ENCODE results near the gene IER5L. TPM values are rescaled to one million over a fixed set of nuclear protein-coding genes. Genes with fewer than 3 reads are reported as not detected.

IER5L gene
- total and polyA plus RNA-seq, 4 donors = 5.9 to 17.5 (median 9.0) TPM

- Histone ChIP-seq H3K27me3 (ENCODE audit: control insufficient read depth, insufficient read depth, low read length) (no peaks in the 10 kb centered on the region), H3K36me3 (ENCODE audit: control insufficient read depth, insufficient read depth, low read length) (no peaks in the 10 kb centered on the region), H3K9me3 (ENCODE audit: control insufficient read depth, insufficient read depth, low read length) (no peaks in the 10 kb centered on the region), H3K27ac (ENCODE audit: low read depth, low read length) (no peak overlapping the region), H3K4me3 (ENCODE audit: low read depth, low read length) (no peak overlapping the region), H3K4me1 (ENCODE audit: control insufficient read depth, insufficient read depth, low read length) (no peaks in the 10 kb centered on the region)
- no peak for DNase-seq (ENCODE audit: low read depth in 4 of 6, low spot score in 6 of 6)
- WGBS (ENCODE audit: insufficient coverage) = 94% methylated on average over 6 of the region's 6 CpGs
Measured at GRCh38 chr9:129185402-129185801, 7.3 kb upstream of the IER5L start.

GRCh38 chr9:129184596-129185122 is 6.6 kb upstream of the IER5L start:
- 25% methylated on average over 4 of the region's 9 CpGs for WGBS (ENCODE audit: insufficient coverage)
- Histone ChIP-seq H3K9me3 (ENCODE audit: control insufficient read depth, insufficient read depth, low read length) (no peaks in the 10 kb centered on the region), H3K4me1 (ENCODE audit: control insufficient read depth, insufficient read depth, low read length) (no peaks in the 10 kb centered on the region), H3K4me3 (ENCODE audit: low read depth, low read length) (no peak overlapping the region), H3K27ac (ENCODE audit: low read depth, low read length) (no peak overlapping the region), H3K27me3 (ENCODE audit: control insufficient read depth, insufficient read depth, low read length) (no peaks in the 10 kb centered on the region), H3K36me3 (ENCODE audit: control insufficient read depth, insufficient read depth, low read length) (no peaks in the 10 kb centered on the region)
- no peak for DNase-seq (ENCODE audit: low read depth in 4 of 6, low spot score in 6 of 6)

GRCh38 chr9:129184219-129184524 is 6.1 kb upstream of the IER5L start:
- WGBS (ENCODE audit: insufficient coverage) = 82% methylated on average over 5 of the region's 7 CpGs
- no peak overlapping the region for H3K27ac ChIP-seq (ENCODE audit: low read depth, low read length)
- H3K36me3 ChIP-seq (ENCODE audit: control insufficient read depth, insufficient read depth, low read length) = no peaks in the 10 kb centered on the region
- H3K4me3 ChIP-seq (ENCODE audit: low read depth, low read length) = no peak overlapping the region
- H3K27me3 ChIP-seq (ENCODE audit: control insufficient read depth, insufficient read depth, low read length) = peaks cover 3% of the 10 kb centered on the region
- no peak for DNase-seq (ENCODE audit: low read depth in 4 of 6, low spot score in 6 of 6)
- H3K4me1 ChIP-seq (ENCODE audit: control insufficient read depth, insufficient read depth, low read length) = no peaks in the 10 kb centered on the region
- no peaks in the 10 kb centered on the region for H3K9me3 ChIP-seq (ENCODE audit: control insufficient read depth, insufficient read depth, low read length)

GRCh38 chr9:129183495-129184218 is 5.6 kb upstream of the IER5L start:
- DNase-seq (ENCODE audit: low read depth in 4 of 6, low spot score in 6 of 6) = no peak
- peaks cover 8% of the 10 kb centered on the region for H3K27me3 ChIP-seq (ENCODE audit: control insufficient read depth, insufficient read depth, low read length)
- WGBS (ENCODE audit: insufficient coverage) = 67% methylated on average over 2 of the region's 6 CpGs
- H3K4me1 ChIP-seq (ENCODE audit: control insufficient read depth, insufficient read depth, low read length) = peaks cover 5% of the 10 kb centered on the region
- H3K4me3 ChIP-seq (ENCODE audit: low read depth, low read length) = no peak overlapping the region
- H3K27ac ChIP-seq (ENCODE audit: low read depth, low read length) = no peak overlapping the region
- no peaks in the 10 kb centered on the region for H3K9me3 ChIP-seq (ENCODE audit: control insufficient read depth, insufficient read depth, low read length)
- no peaks in the 10 kb centered on the region for H3K36me3 ChIP-seq (ENCODE audit: control insufficient read depth, insufficient read depth, low read length)

GRCh38 chr9:129182625-129183494 is 4.8 kb upstream of the IER5L start:
- H3K9me3 ChIP-seq (ENCODE audit: control insufficient read depth, insufficient read depth, low read length) = no peaks in the 10 kb centered on the region
- no peak overlapping the region for H3K27ac ChIP-seq (ENCODE audit: low read depth, low read length)
- peaks cover 11% of the 10 kb centered on the region for H3K4me1 ChIP-seq (ENCODE audit: control insufficient read depth, insufficient read depth, low read length)
- H3K27me3 ChIP-seq (ENCODE audit: control insufficient read depth, insufficient read depth, low read length) = peaks cover 9% of the 10 kb centered on the region
- H3K4me3 ChIP-seq (ENCODE audit: low read depth, low read length) = no peak overlapping the region
- no peaks in the 10 kb centered on the region for H3K36me3 ChIP-seq (ENCODE audit: control insufficient read depth, insufficient read depth, low read length)
- WGBS (ENCODE audit: insufficient coverage) = 59% methylated on average over 14 of the region's 20 CpGs
- no peak for DNase-seq (ENCODE audit: low read depth in 4 of 6, low spot score in 6 of 6)

GRCh38 chr9:129182122-129182521 is 4.1 kb upstream of the IER5L start:
- 83% methylated on average over 4 of the region's 4 CpGs for WGBS (ENCODE audit: insufficient coverage)
- H3K4me3 ChIP-seq (ENCODE audit: low read depth, low read length) = no peak overlapping the region
- H3K9me3 ChIP-seq (ENCODE audit: control insufficient read depth, insufficient read depth, low read length) = no peaks in the 10 kb centered on the region
- no peak overlapping the region for H3K27ac ChIP-seq (ENCODE audit: low read depth, low read length)
- peaks cover 14% of the 10 kb centered on the region for H3K4me1 ChIP-seq (ENCODE audit: control insufficient read depth, insufficient read depth, low read length)
- H3K27me3 ChIP-seq (ENCODE audit: control insufficient read depth, insufficient read depth, low read length) = peaks cover 9% of the 10 kb centered on the region
- no peak for DNase-seq (ENCODE audit: low read depth in 4 of 6, low spot score in 6 of 6)
- no peaks in the 10 kb centered on the region for H3K36me3 ChIP-seq (ENCODE audit: control insufficient read depth, insufficient read depth, low read length)

- 79% methylated on average over 5 of the region's 5 CpGs for WGBS (ENCODE audit: insufficient coverage)
- Histone ChIP-seq H3K9me3 (ENCODE audit: control insufficient read depth, insufficient read depth, low read length) (no peaks in the 10 kb centered on the region), H3K36me3 (ENCODE audit: control insufficient read depth, insufficient read depth, low read length) (no peaks in the 10 kb centered on the region), H3K4me3 (ENCODE audit: low read depth, low read length) (no peak overlapping the region), H3K4me1 (ENCODE audit: control insufficient read depth, insufficient read depth, low read length) (peaks cover 21% of the 10 kb centered on the region), H3K27me3 (ENCODE audit: control insufficient read depth, insufficient read depth, low read length) (peaks cover 10% of the 10 kb centered on the region), H3K27ac (ENCODE audit: low read depth, low read length) (no peak overlapping the region)
- no peak for DNase-seq (ENCODE audit: low read depth in 4 of 6, low spot score in 6 of 6)
Measured at GRCh38 chr9:129181246-129181645, 3.2 kb upstream of the IER5L start.

- peaks cover 45% of the 10 kb centered on the region for H3K4me1 ChIP-seq (ENCODE audit: control insufficient read depth, insufficient read depth, low read length)
Measured at GRCh38 chr9:129178568-129179382, 714 bp upstream of the IER5L start.

GRCh38 chr9:129177443-129177790 is 644 bp downstream of the IER5L start:
- WGBS (ENCODE audit: insufficient coverage) = under 1% methylated on average over 56 of the region's 56 CpGs
- no peaks in the 10 kb centered on the region for H3K36me3 ChIP-seq (ENCODE audit: control insufficient read depth, insufficient read depth, low read length)
- peak overlapping the region; percentile 76 for H3K27ac ChIP-seq (ENCODE audit: low read depth, low read length)
- H3K4me3 ChIP-seq (ENCODE audit: low read depth, low read length) = peak overlapping the region; percentile 82
- peaks cover 58% of the 10 kb centered on the region for H3K4me1 ChIP-seq (ENCODE audit: control insufficient read depth, insufficient read depth, low read length)
- peaks cover 17% of the 10 kb centered on the region for H3K27me3 ChIP-seq (ENCODE audit: control insufficient read depth, insufficient read depth, low read length)
- H3K9me3 ChIP-seq (ENCODE audit: control insufficient read depth, insufficient read depth, low read length) = no peaks in the 10 kb centered on the region
- DNase-seq (ENCODE audit: low read depth in 4 of 6, low spot score in 6 of 6) = no peak

More at GRCh38 chr9:129178568-129179382, 714 bp upstream of the IER5L start:
- DNase-seq (ENCODE audit: low read depth in 4 of 6, low spot score in 6 of 6) = no peak
- Histone ChIP-seq H3K27ac (ENCODE audit: low read depth, low read length) (no peak overlapping the region), H3K27me3 (ENCODE audit: control insufficient read depth, insufficient read depth, low read length) (peaks cover 12% of the 10 kb centered on the region), H3K36me3 (ENCODE audit: control insufficient read depth, insufficient read depth, low read length) (no peaks in the 10 kb centered on the region), H3K9me3 (ENCODE audit: control insufficient read depth, insufficient read depth, low read length) (no peaks in the 10 kb centered on the region), H3K4me3 (ENCODE audit: low read depth, low read length) (no peak overlapping the region)
- 5% methylated on average over 34 of the region's 45 CpGs for WGBS (ENCODE audit: insufficient coverage)

Data from spinal cord (tissue), 10 donors.